HG02610 (cell line): ENCODE results near the gene FAM83B.
"Not testable (repeated sequence)": the region's sequence is repeated elsewhere in the genome, so short reads cannot be mapped to it uniquely, and the experiment has no call there.

Experiments used
- ATAC-seq: cut with Tn5 transposase; IDR thresholded peaks from one replicate; pipeline ENCODE4 v1.9.1; 2021; ENCODE audit warnings: mild to moderate bottlenecking, moderate library complexity; ENCODE audit not compliant: unreplicated experiment

The FAM83B gene

GRCh38 chr6:54961372-54961771 lies 114.8 kb downstream of the FAM83B start:
- ATAC-seq: not testable (repeated sequence)

GRCh38 chr6:54970337-54970736 lies 123.8 kb downstream of the FAM83B start:
- no peak for ATAC-seq

GRCh38 chr6:54971825-54972224 lies 125.3 kb downstream of the FAM83B start:
- no peak for ATAC-seq

- ATAC-seq: not testable (repeated sequence)
Observed at GRCh38 chr6:54979161-54979560, 132.6 kb downstream of the FAM83B start.

- ATAC-seq: no peak
Observed at GRCh38 chr6:54980511-54981275, 134.1 kb downstream of the FAM83B start.

GRCh38 chr6:54981276-54981609 lies 134.7 kb downstream of the FAM83B start:
- no peak for ATAC-seq

GRCh38 chr6:54981647-54982046 lies 135.1 kb downstream of the FAM83B start:
- ATAC-seq: no peak

GRCh38 chr6:54987633-54988290 lies 141.2 kb downstream of the FAM83B start:
- ATAC-seq: no peak

- ATAC-seq: no peak
Observed at GRCh38 chr6:54988576-54988975, 142.0 kb downstream of the FAM83B start.

- no peak for ATAC-seq
Observed at GRCh38 chr6:54990001-54990400, 143.4 kb downstream of the FAM83B start.
